Suppressor macrophage (primary cell): ENCODE results near the gene ACSS1.

ENCODE experiments used
- DNase-seq, 4 experiments: peaks; one replicate each; pipeline ENCODE4 v3.0.0-alpha.2; 2020 to 2022
- total RNA-seq, 17 experiments: gene quantifications; one replicate each; lab custom pipeline; 2026; ENCODE audit warnings: mixed read lengths in 6 of 17, inconsistent platforms in 3 of 17; lab: John Stamatoyannopoulos, UW

The ACSS1 gene
- 2.6 to 29.3 (median 11.4) reads per million in 17 experiments for total RNA-seq

DNA sequence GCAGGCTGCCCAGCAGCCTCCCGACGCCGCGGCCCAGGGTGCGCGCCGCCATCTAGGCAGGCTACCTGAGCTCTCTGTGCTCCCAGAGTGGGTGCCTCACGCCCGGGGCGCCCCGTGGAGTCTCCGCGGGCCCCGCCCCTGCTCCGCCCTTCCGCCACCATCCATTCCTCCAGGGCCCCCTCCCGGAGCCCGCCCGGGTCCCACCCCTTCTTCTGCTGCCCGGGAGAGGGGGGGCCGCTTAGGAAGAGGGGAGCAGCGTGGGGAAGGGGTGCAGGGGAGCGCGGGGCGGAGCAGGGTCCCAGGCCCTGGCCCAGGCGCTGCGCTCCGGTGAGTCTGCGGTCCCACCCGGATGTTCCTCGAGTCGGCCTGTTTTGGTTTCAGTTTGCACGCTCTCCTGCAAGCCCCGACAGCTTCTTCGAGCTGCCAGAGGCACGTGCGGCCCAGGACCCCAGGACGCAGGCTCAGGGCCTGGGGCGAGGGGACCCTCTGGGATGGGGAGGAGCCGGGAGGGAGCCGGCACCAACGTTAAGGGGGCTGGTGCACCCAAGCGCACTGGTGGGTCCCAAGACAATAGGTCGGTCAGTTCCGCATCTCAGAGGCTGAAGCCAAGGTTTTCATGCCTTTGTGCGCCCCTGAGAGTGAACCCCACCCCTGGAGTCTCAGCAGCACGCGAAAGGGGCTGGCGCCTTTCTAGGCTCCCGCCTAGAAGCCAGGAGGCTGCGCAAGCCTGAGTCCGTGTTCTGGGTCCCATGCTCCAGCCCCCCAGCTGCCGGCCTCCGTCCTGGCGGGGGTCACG lies at the start of gene ACSS1:
TSS of gene ACSS1 (minus strand) at position 89 of the 796 bp plus-strand sequence. CDS start at position 52, 37 bp downstream.
- DNase-seq: peak; percentile 18 to 72 (median 56)

DNA sequence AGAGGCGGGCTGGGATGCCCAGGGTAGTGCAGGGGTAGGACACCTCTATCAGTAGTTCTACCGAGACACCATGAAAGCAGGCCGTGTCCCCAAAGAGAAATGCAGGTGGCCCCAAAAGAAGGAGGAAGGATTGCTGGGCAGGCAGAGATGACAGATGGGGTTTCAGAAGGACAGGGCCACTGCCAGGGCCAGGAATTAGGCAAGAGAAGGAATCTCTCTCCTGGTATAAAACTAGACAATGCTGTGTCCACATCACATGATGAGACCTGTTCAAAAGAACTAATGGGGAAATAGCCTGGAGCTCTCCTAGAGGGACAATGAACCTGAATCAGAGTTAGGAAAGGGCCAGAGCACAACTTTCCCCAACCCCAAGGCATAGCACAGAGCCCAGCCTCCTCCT lies 45.6 kb upstream of the ACSS1 start:
- no peak for DNase-seq

DNA sequence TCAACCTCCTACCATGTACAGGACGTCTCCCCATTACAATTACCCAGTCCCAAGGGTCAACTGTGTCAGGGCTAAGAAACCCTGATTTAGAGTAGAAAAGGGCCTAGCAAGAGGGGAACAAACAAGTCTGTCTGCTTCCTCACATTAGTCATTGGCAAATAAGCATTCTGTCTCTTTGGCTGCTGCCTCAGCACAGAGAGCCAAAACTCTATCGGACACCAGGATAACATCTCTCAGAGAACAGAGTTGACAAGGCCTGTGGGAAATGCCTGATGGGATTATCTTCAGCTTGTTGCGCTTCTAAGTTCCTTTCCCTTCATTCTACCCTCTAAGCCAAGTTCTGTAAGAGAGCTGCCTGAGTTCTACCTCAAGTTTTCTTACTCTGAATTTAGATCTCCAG lies 43.0 kb upstream of the ACSS1 start:
- no peak for DNase-seq

DNA sequence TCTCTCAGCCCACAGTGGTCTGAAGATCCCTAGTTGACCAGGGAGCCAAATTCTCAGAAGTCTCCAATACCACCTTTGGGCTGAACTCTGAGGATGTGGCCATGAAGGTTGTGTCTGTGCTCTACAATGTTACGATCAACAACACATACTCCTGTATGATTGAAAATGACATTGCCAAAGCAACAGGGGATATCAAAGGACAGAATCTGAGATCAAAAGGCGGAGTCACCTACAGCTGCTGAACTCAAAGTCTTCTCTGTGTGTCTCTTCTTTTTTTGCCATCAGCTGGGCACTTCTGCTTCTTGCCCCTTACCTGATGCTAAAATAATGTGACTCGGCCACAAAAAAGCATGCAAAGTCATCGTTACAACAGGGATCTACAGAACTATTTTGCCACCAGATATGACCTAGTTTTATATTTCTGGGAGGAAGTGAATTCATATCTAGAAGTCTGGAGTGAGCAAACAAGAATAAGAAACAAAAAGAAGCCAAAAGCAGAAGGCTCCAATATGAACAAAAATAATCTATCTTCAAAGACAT lies 41.7 kb upstream of the ACSS1 start:
- DNase-seq: no peak

DNA sequence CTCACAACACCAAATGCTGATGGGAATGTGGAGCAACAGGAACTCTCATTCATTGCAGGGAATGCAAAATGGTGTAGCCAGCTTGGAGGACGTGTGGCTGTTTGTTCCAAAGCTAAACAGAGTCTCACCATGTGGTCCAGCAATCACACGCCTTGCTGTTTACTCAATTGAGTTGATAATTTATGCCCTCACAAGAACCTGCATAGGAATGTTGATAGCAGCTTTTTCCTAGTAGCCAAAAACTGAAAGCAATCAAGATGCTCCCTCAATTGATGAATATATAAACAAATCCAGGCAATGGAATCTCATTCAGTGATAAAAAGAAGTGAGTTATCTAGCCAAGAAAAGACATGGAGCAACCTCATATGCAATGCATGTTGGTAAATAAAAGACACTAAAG lies 39.6 kb upstream of the ACSS1 start:
- DNase-seq: no peak

DNA sequence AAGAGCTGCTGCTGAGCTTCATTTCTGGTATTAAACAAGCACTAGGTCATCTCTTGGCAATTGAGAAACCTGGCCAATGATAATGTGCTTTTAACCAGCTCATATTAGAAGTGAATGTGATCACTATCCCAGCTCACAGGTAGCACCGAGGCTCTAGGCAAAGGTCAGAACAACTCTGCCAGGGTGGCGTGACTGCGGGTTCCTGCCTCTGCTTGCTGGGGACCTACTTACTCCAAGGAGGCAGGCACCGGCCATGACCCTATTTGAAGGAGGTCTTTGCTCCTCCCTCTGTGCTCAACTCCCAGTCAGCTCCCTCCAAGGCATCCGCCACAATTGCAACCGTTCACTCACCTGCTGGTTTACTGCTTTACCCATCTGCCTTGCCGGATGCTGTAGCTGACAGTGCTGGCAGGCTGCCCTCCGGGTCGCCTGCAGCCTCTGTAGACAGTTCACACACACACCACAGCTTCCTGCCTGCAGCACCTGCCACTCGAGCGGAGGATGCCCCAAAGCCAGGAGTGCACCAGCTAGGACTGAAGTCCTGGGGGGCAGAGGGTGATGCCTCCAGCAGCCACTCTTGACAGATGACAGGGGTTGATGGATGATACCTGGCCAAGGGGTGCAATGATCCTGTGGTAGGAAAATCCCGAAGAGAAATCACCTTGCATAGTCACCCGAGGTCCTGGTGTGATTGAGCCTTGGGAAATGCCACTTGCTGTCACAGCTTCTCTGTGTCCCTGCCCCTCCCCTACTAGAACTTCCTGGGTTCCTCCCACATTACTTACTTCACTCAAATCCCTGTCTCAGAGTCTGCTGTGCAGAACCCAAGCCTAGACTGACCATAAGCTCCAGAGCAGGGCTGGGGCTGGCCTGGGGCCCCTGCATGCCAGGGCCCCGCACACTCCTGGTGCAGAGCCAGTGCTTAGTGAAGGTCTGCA lies 32.8 kb upstream of the ACSS1 start:
- DNase-seq: peak in 1 of 4 experiments; percentile 20

DNA sequence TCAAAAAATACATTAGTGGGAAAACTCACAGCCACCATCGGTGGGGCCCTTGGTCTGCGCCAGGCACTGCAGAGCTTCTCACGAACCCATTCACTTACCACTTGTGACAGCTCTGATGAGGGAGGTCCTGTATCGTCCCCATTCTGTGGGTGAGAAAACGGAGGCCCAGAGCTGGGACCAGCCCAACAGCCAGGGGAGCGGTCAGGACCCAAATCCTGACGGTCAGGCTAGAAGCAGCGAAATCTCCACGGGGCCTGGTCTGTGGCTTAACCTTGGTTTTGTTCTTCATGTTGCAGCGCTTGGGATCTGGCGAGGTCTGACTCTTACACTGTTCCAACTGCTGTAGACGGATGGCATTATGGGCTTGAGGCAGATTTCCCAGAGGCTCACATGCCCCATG lies 31.7 kb upstream of the ACSS1 start:
- no peak for DNase-seq

DNA sequence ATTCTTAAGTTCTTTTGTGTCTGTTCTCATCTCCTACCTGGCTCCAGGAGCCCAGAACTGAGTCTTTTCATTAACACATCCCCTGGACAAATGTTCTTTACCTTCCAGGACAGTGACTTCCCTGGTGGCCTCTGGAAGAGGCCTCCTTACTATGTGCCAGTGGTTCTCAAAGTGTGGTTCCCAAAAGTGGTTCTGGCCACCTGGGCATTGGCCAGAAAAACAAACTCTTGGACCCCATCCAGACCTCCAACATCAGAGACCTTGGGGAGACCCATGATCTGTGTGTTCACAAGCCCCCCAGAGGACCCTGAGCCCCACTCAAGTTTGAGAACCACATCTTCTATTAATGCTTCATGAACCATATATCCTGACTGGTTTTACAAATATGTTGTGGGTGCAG lies 31.2 kb upstream of the ACSS1 start:
- no peak for DNase-seq

DNA sequence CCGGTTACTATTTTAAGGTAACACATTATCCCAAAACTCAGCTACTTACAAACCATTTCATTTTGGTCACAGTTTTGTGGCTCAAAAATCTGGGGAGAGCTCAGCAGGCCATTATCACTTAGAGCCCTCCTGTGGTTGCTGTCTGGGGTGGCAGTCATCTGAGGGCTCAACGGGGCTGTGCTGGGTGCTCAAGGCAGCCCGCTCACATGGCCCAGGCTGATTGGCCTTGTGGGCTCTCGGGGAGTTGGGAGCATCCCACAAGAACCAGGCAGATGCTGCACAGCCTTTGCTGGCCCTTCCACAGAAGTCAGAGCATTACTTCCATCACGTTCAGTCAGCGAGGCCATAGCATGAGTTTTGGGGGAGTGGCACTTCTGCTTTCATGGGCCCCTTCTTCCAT lies 30.3 kb upstream of the ACSS1 start:
- DNase-seq: no peak

DNA sequence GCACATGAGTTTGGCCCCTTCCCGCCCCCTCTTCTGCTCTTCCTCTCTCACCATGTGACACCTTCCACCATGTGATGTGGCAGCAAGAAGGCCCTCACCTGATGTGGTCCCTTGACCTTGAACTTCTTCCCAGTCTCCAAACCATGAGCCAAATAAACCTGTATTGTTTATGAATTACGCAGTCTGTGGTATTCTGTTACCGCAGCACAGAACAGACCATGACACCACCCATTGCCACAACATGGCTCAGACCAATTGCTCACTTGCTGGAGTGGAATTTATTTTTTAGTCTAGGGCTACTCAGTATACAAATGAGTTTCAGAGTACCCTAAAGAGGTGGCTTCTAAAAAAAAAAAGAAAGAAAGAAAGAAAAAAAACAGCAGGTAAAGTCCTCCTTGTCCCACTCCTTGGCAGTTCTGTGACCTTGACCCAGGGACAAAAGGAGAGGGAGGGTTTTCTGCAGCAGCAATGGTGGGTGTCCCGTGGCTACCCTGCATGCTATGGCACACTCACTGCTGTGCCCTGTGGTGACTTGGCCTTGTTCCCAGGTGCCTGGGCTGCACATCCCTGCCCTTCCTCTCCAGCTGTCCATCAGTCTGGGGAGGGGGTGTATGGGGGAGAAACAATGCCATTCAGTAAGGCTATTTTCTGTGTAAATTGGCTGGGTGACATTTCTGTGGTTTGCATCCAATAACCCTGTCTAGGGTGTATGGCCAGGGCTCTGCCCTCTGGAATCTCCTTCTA lies 29.4 kb upstream of the ACSS1 start:
- DNase-seq: no peak

DNA sequence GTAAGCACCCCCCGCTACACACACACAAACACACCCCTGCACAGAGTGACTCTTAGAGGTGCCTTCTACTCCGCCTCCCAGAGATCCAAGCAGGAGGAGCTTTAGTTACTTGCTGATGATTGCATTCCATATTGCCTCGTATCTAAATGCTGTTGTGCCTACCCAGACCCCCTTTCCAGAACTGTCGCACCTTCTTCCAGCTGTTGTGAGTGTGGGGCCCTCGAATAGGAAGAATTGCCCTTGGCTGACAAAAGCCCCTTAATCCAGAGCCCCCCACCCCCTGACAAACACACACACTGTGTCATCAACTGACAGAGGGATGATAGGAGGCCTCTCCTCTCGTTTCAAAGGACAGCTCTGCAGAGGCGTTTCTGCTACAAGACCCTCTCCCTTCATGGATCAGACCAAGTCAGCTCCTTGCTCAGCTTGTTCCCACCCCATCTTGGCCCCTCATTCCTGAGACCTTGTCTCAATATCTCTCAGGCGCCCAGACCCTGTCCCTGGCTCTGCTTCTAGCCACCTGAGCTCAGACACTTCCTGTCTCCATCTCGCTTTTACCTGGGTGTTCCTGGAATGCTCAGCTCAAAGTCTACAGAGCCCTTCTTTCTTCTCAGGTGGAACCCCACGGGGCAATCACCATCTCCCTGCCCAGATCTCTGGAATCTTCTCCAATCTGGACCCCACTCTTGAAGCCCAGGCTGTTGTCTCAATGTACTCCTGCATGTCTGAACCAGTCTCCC lies 28.0 kb upstream of the ACSS1 start:
- no peak for DNase-seq

DNA sequence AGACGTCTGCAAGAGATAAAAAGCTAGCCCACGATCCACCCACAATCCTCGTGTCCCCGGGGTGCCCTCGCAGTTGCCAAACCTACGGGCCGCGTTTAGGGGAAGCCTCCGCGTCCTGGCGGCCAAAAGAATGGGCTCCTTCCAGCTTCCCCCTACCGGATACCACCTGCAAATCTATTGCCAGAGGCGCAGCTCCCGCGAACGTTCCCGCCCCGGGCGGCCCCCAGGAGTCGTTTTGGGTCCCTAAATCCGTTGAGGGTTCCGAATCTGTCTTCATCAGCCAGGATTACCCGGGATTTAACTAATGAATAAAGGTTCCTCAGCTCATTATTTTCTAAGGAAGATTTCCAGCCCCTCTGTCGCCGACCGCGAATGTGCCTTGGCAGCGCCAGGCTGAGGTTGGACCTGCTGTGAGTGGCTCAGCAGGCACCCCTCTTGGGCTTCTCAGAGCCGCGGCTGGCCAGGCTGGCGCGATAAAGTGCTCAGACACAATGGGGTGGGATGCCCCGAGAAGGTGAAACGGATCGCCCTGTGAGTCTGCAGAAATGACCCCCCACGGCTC lies 26.8 kb upstream of the ACSS1 start:
- peak; percentile 17 to 66 (median 36) for DNase-seq

DNA sequence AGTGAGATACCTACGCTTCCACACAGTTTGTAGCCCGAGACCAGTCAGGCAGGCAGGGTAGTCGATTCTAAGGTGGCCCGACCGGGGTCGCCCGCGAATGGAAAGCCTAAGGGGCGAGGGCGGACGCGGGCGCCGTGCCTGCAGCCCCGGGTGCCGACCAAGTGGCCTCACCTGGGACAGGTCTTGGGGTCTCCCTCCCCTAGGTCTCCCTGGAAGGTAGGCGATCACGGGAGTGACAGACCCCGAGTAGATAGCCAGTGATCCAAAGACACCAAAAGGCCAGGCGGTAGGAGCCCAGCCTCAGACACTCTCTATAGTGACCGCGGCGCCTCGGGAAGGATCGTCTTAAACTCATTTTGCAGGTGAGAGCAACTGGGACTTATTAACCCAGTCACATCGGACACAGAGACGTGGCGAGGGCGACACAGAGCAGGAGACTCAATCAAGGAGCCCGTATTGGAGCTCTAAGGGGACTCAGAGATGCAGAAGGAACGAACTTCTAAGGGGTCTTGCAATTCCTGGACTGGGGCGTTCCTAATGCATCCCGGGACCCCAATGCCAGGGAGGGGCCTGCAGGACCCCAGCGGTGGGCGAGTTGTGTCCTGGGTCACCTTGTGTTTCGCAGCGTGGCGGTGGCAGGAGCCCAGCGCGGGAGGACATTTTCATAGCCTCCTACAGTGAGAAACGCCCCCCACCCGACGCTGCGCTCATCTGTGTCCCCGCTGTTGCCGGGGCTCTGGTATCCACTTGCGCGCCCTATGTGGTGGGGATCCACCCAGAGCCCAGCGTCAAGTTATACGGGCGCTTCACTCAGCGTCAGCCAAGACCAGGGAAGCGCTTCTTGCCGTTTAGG lies 26.1 kb upstream of the ACSS1 start:
- peak in 1 of 4 experiments; percentile 44 for DNase-seq

DNA sequence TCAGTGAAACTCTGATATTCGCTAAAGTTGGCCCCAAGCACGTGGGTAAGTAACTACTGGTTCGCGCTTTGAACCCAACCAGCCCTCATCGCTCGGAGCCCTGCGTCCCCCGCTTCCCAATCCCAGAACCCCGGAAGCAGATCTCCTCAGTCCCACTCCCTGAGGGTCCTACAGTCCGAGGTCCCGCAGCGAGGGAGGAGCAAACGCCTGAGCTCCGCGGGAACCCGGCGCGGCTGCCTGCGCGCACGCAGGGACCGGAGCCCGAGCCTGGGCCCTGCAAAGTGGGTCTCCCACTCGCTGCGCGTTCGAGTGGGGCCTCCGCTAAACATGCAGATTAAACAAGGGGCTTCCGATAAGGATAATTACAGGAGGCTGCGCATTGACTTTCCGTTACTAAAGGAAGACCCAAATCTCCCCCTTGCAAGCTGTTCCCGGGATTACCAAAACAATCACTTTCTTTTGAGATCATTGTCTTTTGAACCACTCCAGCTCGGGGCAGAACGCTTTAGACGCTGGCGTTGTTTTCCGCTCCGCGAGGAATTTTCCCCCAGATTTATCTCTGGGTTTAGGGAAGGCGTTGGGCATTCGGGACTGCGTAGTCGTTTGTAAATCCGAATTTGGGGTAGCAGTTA lies 25.3 kb upstream of the ACSS1 start:
- DNase-seq: no peak

DNA sequence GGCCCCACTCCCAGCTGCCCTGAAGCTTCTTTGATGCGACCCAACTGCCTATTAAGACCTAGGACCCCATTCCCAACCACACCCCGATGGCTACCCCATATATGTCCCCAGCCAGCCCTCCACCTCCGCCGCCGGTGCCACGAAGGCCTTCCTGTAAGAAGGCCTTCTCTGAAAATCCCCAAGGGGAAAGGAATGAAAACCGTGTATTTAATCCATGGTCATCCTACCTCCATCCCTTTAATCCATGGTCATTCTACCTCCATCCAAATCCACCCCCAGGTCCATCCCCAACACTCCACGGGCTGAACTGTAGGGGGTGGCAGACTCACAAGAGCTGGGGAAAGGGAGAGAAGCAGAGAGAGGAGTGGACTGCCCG lies 24.5 kb upstream of the ACSS1 start:
- no peak for DNase-seq

DNA sequence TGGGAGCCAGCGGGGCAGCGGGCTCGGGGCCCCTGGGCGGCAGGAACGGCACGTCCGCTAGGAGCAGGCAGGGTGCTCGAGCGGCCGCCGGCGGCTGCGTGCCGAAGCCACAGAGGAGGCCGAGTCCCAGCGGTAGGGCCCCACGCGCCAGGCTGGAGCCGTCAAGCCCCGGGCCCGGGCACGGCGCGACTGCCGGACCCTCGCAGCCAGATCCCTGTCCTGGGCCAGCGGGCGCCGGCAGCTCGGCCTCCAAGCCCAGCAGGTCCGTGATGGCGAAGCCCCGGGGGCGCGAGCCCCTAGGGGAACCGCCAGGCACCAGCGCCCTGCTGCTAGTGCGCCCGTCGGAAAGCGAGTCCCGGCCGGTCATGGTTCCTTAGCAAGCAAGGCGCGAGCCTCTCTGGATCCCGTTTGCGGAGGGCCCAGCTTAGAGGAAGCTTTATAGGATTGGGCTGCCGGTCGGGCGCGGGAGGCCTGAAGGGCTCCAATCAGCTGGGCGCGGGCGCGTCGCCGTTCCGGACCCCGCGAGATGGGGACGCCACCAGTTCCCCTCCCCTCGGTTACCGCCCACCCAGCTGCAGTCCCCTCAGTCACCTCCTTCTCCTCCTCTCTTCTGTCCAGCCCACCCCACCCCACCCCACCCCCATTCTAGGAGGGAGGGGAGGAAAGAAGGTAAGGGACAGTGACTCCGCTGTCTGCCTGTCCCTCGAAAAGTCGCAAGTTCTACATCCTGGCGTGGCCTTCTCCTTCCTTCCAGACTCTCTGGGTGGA lies 24.0 kb upstream of the ACSS1 start, which contains the start of gene VSX1:
TSS of gene VSX1 (minus strand) at position 412 of the 768 bp plus-strand sequence. CDS start at position 367, 45 bp downstream.
- no peak for DNase-seq

DNA sequence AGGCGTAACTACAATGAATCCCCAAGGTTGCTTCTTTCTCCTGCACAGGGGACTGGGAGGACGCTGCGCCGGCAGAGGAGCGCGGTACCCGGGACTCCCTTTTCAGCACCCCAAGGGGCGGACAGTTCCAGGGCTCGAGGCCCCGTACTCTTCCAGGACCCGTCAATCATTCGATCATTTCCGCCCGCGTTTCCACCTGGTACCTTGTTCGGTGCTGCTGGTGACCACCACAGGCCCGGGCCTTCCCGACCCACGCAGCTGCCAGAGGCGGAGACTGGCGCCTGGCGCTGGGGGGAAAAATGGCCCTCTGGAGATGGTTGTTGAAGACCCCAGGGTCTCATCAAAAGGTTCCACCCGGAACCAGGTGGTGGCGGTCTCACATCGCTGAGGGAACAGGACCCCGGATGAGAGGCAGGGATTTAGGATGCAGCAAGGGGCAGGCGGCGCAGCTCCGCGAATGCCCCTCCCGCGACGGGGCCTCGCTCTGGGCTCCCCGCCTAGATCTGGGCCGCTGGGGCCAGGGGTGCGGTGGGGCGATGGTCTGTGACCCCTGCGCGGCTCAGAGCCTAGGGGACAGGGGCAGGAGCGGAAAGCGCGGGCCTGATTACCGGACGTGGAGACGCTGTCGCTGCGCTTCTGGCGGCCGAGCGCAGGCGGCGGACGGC lies 23.3 kb upstream of the ACSS1 start:
- DNase-seq: peak in 3 of 4 experiments; percentile 8 to 61 (median 24)

DNA sequence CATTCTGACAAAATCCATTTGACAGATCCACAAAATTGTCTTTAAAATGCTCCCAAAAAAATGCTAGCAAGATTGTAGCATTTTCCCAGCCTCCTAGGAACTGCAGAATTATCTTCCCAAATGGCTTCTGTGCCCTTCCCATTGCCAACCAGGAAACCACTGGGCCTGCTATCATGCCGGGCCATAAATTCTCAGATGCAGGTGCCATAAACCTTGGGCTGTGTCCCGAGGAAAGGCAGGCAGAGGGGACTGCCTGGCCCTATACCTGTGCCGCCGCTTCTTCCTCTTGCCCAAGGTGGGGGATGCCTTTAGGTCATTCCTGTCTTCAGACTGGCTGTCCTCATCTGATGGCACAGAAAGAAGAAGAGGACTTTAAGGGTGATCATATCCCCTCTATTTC lies 21.2 kb upstream of the ACSS1 start:
- DNase-seq: no peak
